Measurements from ENCODE around the gene RAB6D.
A peak's percentile ranks its signal among the peaks of the same experiment; 100 is the strongest.
"Not testable (repeated sequence)": the region's sequence is repeated elsewhere in the genome, so short reads cannot be mapped to it uniquely, and the experiment has no call there.

The RAB6D gene

GRCh38 chr2:131395024-131395645, 31.2 kb upstream of the RAB6D start:
- not testable (repeated sequence) for H3K4me3 ChIP-seq (ENCODE audit: low read length in 2 of 2); H3K9ac ChIP-seq (ENCODE audit: low read depth in 1 of 2, low read length in 2 of 2)

GRCh38 chr2:131394147-131394931, 30.4 kb upstream of the RAB6D start:
- Histone ChIP-seq H3K4me3 (ENCODE audit: low read length in 2 of 2) (peak overlapping the region in 1 of 2 donors; percentile 31), H3K4me1 (ENCODE audit: control insufficient read depth in 2 of 2, insufficient read depth in 2 of 2, low read length in 2 of 2) (no peaks in the 10 kb centered on the region), H3K36me3 (ENCODE audit: control insufficient read depth in 2 of 2, insufficient read depth in 2 of 2, low read length in 2 of 2) (no peaks in the 10 kb centered on the region), H3K9me3 (ENCODE audit: control insufficient read depth in 2 of 2, low read length in 2 of 2) (no peaks in the 10 kb centered on the region), H3K27ac (ENCODE audit: low read depth in 2 of 2, low read length in 2 of 2) (no peak overlapping the region), H3K9ac (ENCODE audit: low read depth in 1 of 2, low read length in 2 of 2) (no peak overlapping the region), H3K27me3 (ENCODE audit: control insufficient read depth in 2 of 2, insufficient read depth in 2 of 2, low read length in 2 of 2) (no peaks in the 10 kb centered on the region)

More at GRCh38 chr2:131395024-131395645, 31.2 kb upstream of the RAB6D start:
- H3K27ac ChIP-seq (ENCODE audit: low read depth in 2 of 2, low read length in 2 of 2); H3K36me3 ChIP-seq (ENCODE audit: control insufficient read depth in 2 of 2, insufficient read depth in 2 of 2, low read length in 2 of 2); H3K9me3 ChIP-seq (ENCODE audit: control insufficient read depth in 2 of 2, low read length in 2 of 2); H3K27me3 ChIP-seq (ENCODE audit: control insufficient read depth in 2 of 2, insufficient read depth in 2 of 2, low read length in 2 of 2); H3K4me1 ChIP-seq (ENCODE audit: control insufficient read depth in 2 of 2, insufficient read depth in 2 of 2, low read length in 2 of 2): not testable (repeated sequence)

- not testable (repeated sequence) for H3K36me3 ChIP-seq (ENCODE audit: control insufficient read depth in 2 of 2, insufficient read depth in 2 of 2, low read length in 2 of 2); H3K9ac ChIP-seq (ENCODE audit: low read depth in 1 of 2, low read length in 2 of 2); H3K27me3 ChIP-seq (ENCODE audit: control insufficient read depth in 2 of 2, insufficient read depth in 2 of 2, low read length in 2 of 2); H3K4me1 ChIP-seq (ENCODE audit: control insufficient read depth in 2 of 2, insufficient read depth in 2 of 2, low read length in 2 of 2); H3K27ac ChIP-seq (ENCODE audit: low read depth in 2 of 2, low read length in 2 of 2); H3K9me3 ChIP-seq (ENCODE audit: control insufficient read depth in 2 of 2, low read length in 2 of 2); H3K4me3 ChIP-seq (ENCODE audit: low read length in 2 of 2)
Measured at GRCh38 chr2:131391953-131392352, 28.0 kb upstream of the RAB6D start.

GRCh38 chr2:131391471-131391870, 27.5 kb upstream of the RAB6D start:
- not testable (repeated sequence) for H3K9ac ChIP-seq (ENCODE audit: low read depth in 1 of 2, low read length in 2 of 2); H3K9me3 ChIP-seq (ENCODE audit: control insufficient read depth in 2 of 2, low read length in 2 of 2); H3K4me1 ChIP-seq (ENCODE audit: control insufficient read depth in 2 of 2, insufficient read depth in 2 of 2, low read length in 2 of 2); H3K27me3 ChIP-seq (ENCODE audit: control insufficient read depth in 2 of 2, insufficient read depth in 2 of 2, low read length in 2 of 2); H3K27ac ChIP-seq (ENCODE audit: low read depth in 2 of 2, low read length in 2 of 2); H3K4me3 ChIP-seq (ENCODE audit: low read length in 2 of 2); H3K36me3 ChIP-seq (ENCODE audit: control insufficient read depth in 2 of 2, insufficient read depth in 2 of 2, low read length in 2 of 2)

- H3K9me3 ChIP-seq (ENCODE audit: control insufficient read depth in 2 of 2, low read length in 2 of 2); H3K9ac ChIP-seq (ENCODE audit: low read depth in 1 of 2, low read length in 2 of 2); H3K27ac ChIP-seq (ENCODE audit: low read depth in 2 of 2, low read length in 2 of 2); H3K4me1 ChIP-seq (ENCODE audit: control insufficient read depth in 2 of 2, insufficient read depth in 2 of 2, low read length in 2 of 2); H3K4me3 ChIP-seq (ENCODE audit: low read length in 2 of 2); H3K36me3 ChIP-seq (ENCODE audit: control insufficient read depth in 2 of 2, insufficient read depth in 2 of 2, low read length in 2 of 2); H3K27me3 ChIP-seq (ENCODE audit: control insufficient read depth in 2 of 2, insufficient read depth in 2 of 2, low read length in 2 of 2): not testable (repeated sequence)
Measured at GRCh38 chr2:131390495-131391130, 26.6 kb upstream of the RAB6D start.

GRCh38 chr2:131389657-131390056, 25.7 kb upstream of the RAB6D start:
- H3K4me1 ChIP-seq (ENCODE audit: control insufficient read depth in 2 of 2, insufficient read depth in 2 of 2, low read length in 2 of 2): no peaks in the 10 kb centered on the region
- H3K36me3 ChIP-seq (ENCODE audit: control insufficient read depth in 2 of 2, insufficient read depth in 2 of 2, low read length in 2 of 2): no peaks in the 10 kb centered on the region
- no peaks in the 10 kb centered on the region for H3K27me3 ChIP-seq (ENCODE audit: control insufficient read depth in 2 of 2, insufficient read depth in 2 of 2, low read length in 2 of 2)
- no peak overlapping the region for H3K9ac ChIP-seq (ENCODE audit: low read depth in 1 of 2, low read length in 2 of 2)
- H3K9me3 ChIP-seq (ENCODE audit: control insufficient read depth in 2 of 2, low read length in 2 of 2): no peaks in the 10 kb centered on the region
- H3K27ac ChIP-seq (ENCODE audit: low read depth in 2 of 2, low read length in 2 of 2): no peak overlapping the region
- H3K4me3 ChIP-seq (ENCODE audit: low read length in 2 of 2): no peak overlapping the region

- not testable (repeated sequence) for H3K27me3 ChIP-seq (ENCODE audit: control insufficient read depth in 2 of 2, insufficient read depth in 2 of 2, low read length in 2 of 2); H3K4me1 ChIP-seq (ENCODE audit: control insufficient read depth in 2 of 2, insufficient read depth in 2 of 2, low read length in 2 of 2); H3K4me3 ChIP-seq (ENCODE audit: low read length in 2 of 2); H3K36me3 ChIP-seq (ENCODE audit: control insufficient read depth in 2 of 2, insufficient read depth in 2 of 2, low read length in 2 of 2); H3K27ac ChIP-seq (ENCODE audit: low read depth in 2 of 2, low read length in 2 of 2); H3K9ac ChIP-seq (ENCODE audit: low read depth in 1 of 2, low read length in 2 of 2); H3K9me3 ChIP-seq (ENCODE audit: control insufficient read depth in 2 of 2, low read length in 2 of 2)
Measured at GRCh38 chr2:131388834-131389233, 24.9 kb upstream of the RAB6D start.

- not testable (repeated sequence) for H3K4me1 ChIP-seq (ENCODE audit: control insufficient read depth in 2 of 2, insufficient read depth in 2 of 2, low read length in 2 of 2); H3K9me3 ChIP-seq (ENCODE audit: control insufficient read depth in 2 of 2, low read length in 2 of 2); H3K27me3 ChIP-seq (ENCODE audit: control insufficient read depth in 2 of 2, insufficient read depth in 2 of 2, low read length in 2 of 2); H3K27ac ChIP-seq (ENCODE audit: low read depth in 2 of 2, low read length in 2 of 2); H3K36me3 ChIP-seq (ENCODE audit: control insufficient read depth in 2 of 2, insufficient read depth in 2 of 2, low read length in 2 of 2); H3K9ac ChIP-seq (ENCODE audit: low read depth in 1 of 2, low read length in 2 of 2); H3K4me3 ChIP-seq (ENCODE audit: low read length in 2 of 2)
Measured at GRCh38 chr2:131373111-131373510, 9.1 kb upstream of the RAB6D start.

GRCh38 chr2:131369954-131370353, 6.0 kb upstream of the RAB6D start:
- Histone ChIP-seq H3K27ac (ENCODE audit: low read depth in 2 of 2, low read length in 2 of 2) (no peak overlapping the region), H3K9ac (ENCODE audit: low read depth in 1 of 2, low read length in 2 of 2) (no peak overlapping the region), H3K27me3 (ENCODE audit: control insufficient read depth in 2 of 2, insufficient read depth in 2 of 2, low read length in 2 of 2) (peaks cover 0 to 2% of the 10 kb centered on the region in 2 donors)

GRCh38 chr2:131368493-131369066, 4.6 kb upstream of the RAB6D start:
- H3K4me1 ChIP-seq (ENCODE audit: control insufficient read depth in 2 of 2, insufficient read depth in 2 of 2, low read length in 2 of 2); H3K36me3 ChIP-seq (ENCODE audit: control insufficient read depth in 2 of 2, insufficient read depth in 2 of 2, low read length in 2 of 2); H3K4me3 ChIP-seq (ENCODE audit: low read length in 2 of 2); H3K9ac ChIP-seq (ENCODE audit: low read depth in 1 of 2, low read length in 2 of 2); H3K9me3 ChIP-seq (ENCODE audit: control insufficient read depth in 2 of 2, low read length in 2 of 2); H3K27me3 ChIP-seq (ENCODE audit: control insufficient read depth in 2 of 2, insufficient read depth in 2 of 2, low read length in 2 of 2): not testable (repeated sequence)
- H3K27ac ChIP-seq (ENCODE audit: low read depth in 2 of 2, low read length in 2 of 2): peak overlapping the region; percentile 56 to 61

More at GRCh38 chr2:131369954-131370353, 6.0 kb upstream of the RAB6D start:
- Histone ChIP-seq H3K36me3 (ENCODE audit: control insufficient read depth in 2 of 2, insufficient read depth in 2 of 2, low read length in 2 of 2) (no peaks in the 10 kb centered on the region), H3K4me3 (ENCODE audit: low read length in 2 of 2) (no peak overlapping the region), H3K9me3 (ENCODE audit: control insufficient read depth in 2 of 2, low read length in 2 of 2) (peaks cover 0 to 4% of the 10 kb centered on the region in 2 donors), H3K4me1 (ENCODE audit: control insufficient read depth in 2 of 2, insufficient read depth in 2 of 2, low read length in 2 of 2) (no peaks in the 10 kb centered on the region)

Measured in mucosa of rectum (tissue), 2 donors.